Trophoblast cell (in vitro differentiated cells and primary cell): ENCODE measurements around the gene IL10.

ENCODE experiments used
- DNase-seq, 2 donors: peaks; one replicate each; pipeline ENCODE4 v3.0.0-alpha.2; 2016
- H2AFZ ChIP-seq: 2 replicates; pipeline ENCODE4 v1.6.1; 2013; ENCODE audit warnings: low read length, moderate library complexity, mild to moderate bottlenecking; ENCODE audit not compliant: insufficient read depth, poor library complexity
- H2AK5ac ChIP-seq: 2 replicates; pipeline ENCODE4 v1.6.1; 2013; ENCODE audit warnings: mild to moderate bottlenecking, low read length
- H2BK120ac ChIP-seq: 2 replicates; pipeline ENCODE4 v1.6.1; 2013; ENCODE audit warnings: low read length, mild to moderate bottlenecking, moderate library complexity; ENCODE audit not compliant: insufficient read depth, poor library complexity
- H2BK12ac ChIP-seq: 2 replicates; pipeline ENCODE4 v1.6.1; 2013; ENCODE audit warnings: mild to moderate bottlenecking, low read length, moderate library complexity
- H2BK5ac ChIP-seq: 2 replicates; pipeline ENCODE4 v1.6.1; 2013; ENCODE audit warnings: low read length, low read depth, moderate library complexity, mild to moderate bottlenecking; ENCODE audit not compliant: poor library complexity
- H3K14ac ChIP-seq: 2 replicates; pipeline ENCODE4 v1.6.1; 2013; ENCODE audit warnings: mild to moderate bottlenecking, low read length
- H3K18ac ChIP-seq: 2 replicates; pipeline ENCODE4 v1.6.1; 2013; ENCODE audit warnings: mild to moderate bottlenecking, low read length
- H3K23ac ChIP-seq: 2 replicates; pipeline ENCODE4 v1.6.1; 2013; ENCODE audit warnings: low read length
- H3K27ac ChIP-seq: 2 replicates; pipeline ENCODE4 v1.5.1; 2013; ENCODE audit warnings: low read depth, mild to moderate bottlenecking, inconsistent platforms, low read length, moderate library complexity
- H3K27me3 ChIP-seq: 2 replicates; pipeline ENCODE4 v1.6.1; 2013; ENCODE audit warnings: inconsistent platforms, mild to moderate bottlenecking, low read length, moderate library complexity; ENCODE audit not compliant: insufficient read depth
- H3K36me3 ChIP-seq, 2 experiments: 1 replicate in 1 of 2; 2 replicates in 1 of 2; pipeline ENCODE4 v1.6.1; 2013; ENCODE audit warnings: low read length in 2 of 2, mild to moderate bottlenecking in 2 of 2, moderate library complexity in 1 of 2; ENCODE audit not compliant: insufficient read depth in 2 of 2, control insufficient read depth in 1 of 2
- H3K4ac ChIP-seq: 2 replicates; pipeline ENCODE4 v1.6.1; 2013; ENCODE audit warnings: low read depth, mild to moderate bottlenecking, low read length, moderate library complexity
- H3K4me1 ChIP-seq, 2 experiments: 1 replicate in 1 of 2; 2 replicates in 1 of 2; pipeline ENCODE4 v1.6.1; 2013; ENCODE audit warnings: low read length in 2 of 2, mild to moderate bottlenecking in 2 of 2, moderate library complexity in 1 of 2; ENCODE audit not compliant: insufficient read depth in 2 of 2, control insufficient read depth in 1 of 2
- H3K4me2 ChIP-seq: 2 replicates; pipeline ENCODE4 v1.6.1; 2013; ENCODE audit warnings: inconsistent platforms, mild to moderate bottlenecking, low read length, moderate library complexity
- H3K4me3 ChIP-seq: 2 replicates; pipeline ENCODE4 v1.5.1; 2013; ENCODE audit warnings: mild to moderate bottlenecking, low read depth, low read length, inconsistent platforms
- H3K79me1 ChIP-seq: one replicate; pipeline ENCODE4 v1.6.1; 2013; ENCODE audit warnings: low read length
- H3K79me2 ChIP-seq: 2 replicates; pipeline ENCODE4 v1.6.1; 2013; ENCODE audit warnings: low read length, mild to moderate bottlenecking; ENCODE audit not compliant: control insufficient read depth, insufficient read depth, poor library complexity
- H3K9ac ChIP-seq: 2 replicates; pipeline ENCODE4 v1.6.1; 2013; ENCODE audit warnings: mild to moderate bottlenecking, low read length
- H3K9me3 ChIP-seq: 2 replicates; pipeline ENCODE4 v1.6.1; 2013; ENCODE audit warnings: low read depth, mild to moderate bottlenecking, control low read depth, inconsistent platforms, low read length; ENCODE audit not compliant: insufficient read depth
- H4K12ac ChIP-seq: 2 replicates; pipeline ENCODE4 v1.6.1; 2013; ENCODE audit warnings: low read depth, mild to moderate bottlenecking, low read length, moderate library complexity
- H4K8ac ChIP-seq: 2 replicates; pipeline ENCODE4 v1.6.1; 2013; ENCODE audit warnings: low read depth, mild to moderate bottlenecking, low read length, moderate library complexity
- H4K91ac ChIP-seq: one replicate; pipeline ENCODE4 v1.6.1; 2013; ENCODE audit warnings: low read depth, mild to moderate bottlenecking, low read length, moderate library complexity
- WGBS: extraction: QIAGEN DNeasy Blood & Tissue Kit; methylation state at CpG from one replicate; pipeline ENCODE4 v1.1.7; 2013; ENCODE audit warnings: missing lambda C conversion rate; ENCODE audit not compliant: insufficient read length, insufficient coverage; ENCODE audit errors: extremely low coverage; 5-methylcytosine and 5-hydroxymethylcytosine counted together

The IL10 gene

GRCh38 chr1:206732992-206733391, 39.3 kb downstream of the IL10 start:
- peaks cover 58 to 69% of the 10 kb centered on the region in 2 experiments for H3K36me3 ChIP-seq
- no peak overlapping the region for H3K4me3 ChIP-seq
- H4K12ac ChIP-seq: no peak overlapping the region
- no peak for DNase-seq
- H3K18ac ChIP-seq: no peak overlapping the region
- no peak overlapping the region for H2BK12ac ChIP-seq
- no peaks in the 10 kb centered on the region for H3K79me2 ChIP-seq
- H3K79me1 ChIP-seq: no peaks in the 10 kb centered on the region
- H2AFZ ChIP-seq: no peak overlapping the region
- H3K4ac ChIP-seq: no peak overlapping the region
- H3K23ac ChIP-seq: no peak overlapping the region
- H3K9ac ChIP-seq: no peak overlapping the region
- H3K27me3 ChIP-seq: no peaks in the 10 kb centered on the region
- no peak overlapping the region for H3K27ac ChIP-seq
- H2BK120ac ChIP-seq: no peak overlapping the region
- H2AK5ac ChIP-seq: no peak overlapping the region
- no peak overlapping the region for H4K8ac ChIP-seq
- no peak overlapping the region for H2BK5ac ChIP-seq
- no peak overlapping the region for H4K91ac ChIP-seq
- WGBS: no CpG with 5 or more reads among the region's 11 CpGs
- H3K9me3 ChIP-seq: no peaks in the 10 kb centered on the region
- no peak overlapping the region for H3K4me2 ChIP-seq
- H3K14ac ChIP-seq: no peak overlapping the region
- H3K4me1 ChIP-seq: peaks cover 0 to under 1% of the 10 kb centered on the region in 2 experiments

GRCh38 chr1:206732508-206732907, 39.8 kb downstream of the IL10 start:
- Histone ChIP-seq H3K4ac (no peak overlapping the region), H3K9ac (no peak overlapping the region), H3K4me1 (no peaks in the 10 kb centered on the region), H3K9me3 (no peaks in the 10 kb centered on the region), H3K27me3 (no peaks in the 10 kb centered on the region), H3K18ac (no peak overlapping the region), H3K23ac (no peak overlapping the region), H2AFZ (no peak overlapping the region), H4K8ac (no peak overlapping the region), H2BK120ac (no peak overlapping the region), H3K27ac (no peak overlapping the region), H2BK5ac (no peak overlapping the region), H3K36me3 (peaks cover 58 to 69% of the 10 kb centered on the region in 2 experiments), H3K4me2 (no peak overlapping the region), H2BK12ac (no peak overlapping the region), H3K14ac (no peak overlapping the region), H3K79me1 (no peaks in the 10 kb centered on the region), H3K79me2 (no peaks in the 10 kb centered on the region), H4K12ac (no peak overlapping the region), H2AK5ac (no peak overlapping the region), H3K4me3 (no peak overlapping the region), H4K91ac (no peak overlapping the region)
- WGBS: no CpG with 5 or more reads among the region's 11 CpGs
- DNase-seq: no peak

DNA sequence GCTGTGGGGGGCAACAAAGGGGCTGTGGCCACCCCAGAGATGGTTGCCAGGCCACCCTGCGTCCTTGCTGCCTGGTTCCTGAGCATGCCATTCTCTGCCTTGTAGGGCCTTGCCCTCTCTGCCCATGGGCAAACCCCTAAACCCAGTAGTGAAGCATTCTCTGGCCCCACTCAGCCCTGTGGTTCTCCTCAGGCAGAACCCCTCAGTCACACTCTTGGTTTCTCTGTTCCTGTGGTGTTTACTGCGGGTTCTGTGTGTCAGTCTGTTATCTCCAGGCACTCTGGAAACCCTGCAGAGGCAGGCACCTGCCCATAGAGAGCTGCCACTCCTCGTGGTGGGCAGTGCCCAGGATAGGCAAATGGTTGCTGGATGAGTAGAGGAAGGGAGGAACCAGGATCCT, 42.8 kb downstream of the IL10 start:
- Histone ChIP-seq H2AFZ (no peak overlapping the region), H3K4me3 (no peak overlapping the region), H3K79me1 (no peaks in the 10 kb centered on the region), H2AK5ac (no peak overlapping the region), H2BK5ac (no peak overlapping the region), H3K79me2 (no peaks in the 10 kb centered on the region), H4K12ac (no peak overlapping the region), H3K9ac (no peak overlapping the region), H2BK120ac (no peak overlapping the region), H3K9me3 (no peaks in the 10 kb centered on the region), H3K4me2 (no peak overlapping the region), H4K8ac (no peak overlapping the region), H3K27ac (no peak overlapping the region), H2BK12ac (no peak overlapping the region), H4K91ac (no peak overlapping the region), H3K4ac (no peak overlapping the region), H3K4me1 (no peaks in the 10 kb centered on the region), H3K27me3 (no peaks in the 10 kb centered on the region), H3K18ac (no peak overlapping the region), H3K23ac (no peak overlapping the region), H3K36me3 (peaks cover 50 to 54% of the 10 kb centered on the region in 2 experiments), H3K14ac (no peak overlapping the region)
- WGBS: no CpG with 5 or more reads among the region's 3 CpGs
- DNase-seq: no peak

GRCh38 chr1:206729050-206729449, 43.2 kb downstream of the IL10 start:
- H4K12ac ChIP-seq: no peak overlapping the region
- no peak overlapping the region for H2AK5ac ChIP-seq
- WGBS: no CpG with 5 or more reads among the region's 6 CpGs
- no peak overlapping the region for H3K23ac ChIP-seq
- H2AFZ ChIP-seq: no peak overlapping the region
- H3K18ac ChIP-seq: no peak overlapping the region
- H3K4ac ChIP-seq: no peak overlapping the region
- peaks cover 47 to 50% of the 10 kb centered on the region in 2 experiments for H3K36me3 ChIP-seq
- no peak overlapping the region for H4K8ac ChIP-seq
- no peak overlapping the region for H3K14ac ChIP-seq
- no peaks in the 10 kb centered on the region for H3K27me3 ChIP-seq
- no peak overlapping the region for H3K9ac ChIP-seq
- DNase-seq: no peak
- H3K27ac ChIP-seq: no peak overlapping the region
- H3K4me2 ChIP-seq: no peak overlapping the region
- no peak overlapping the region for H2BK12ac ChIP-seq
- no peaks in the 10 kb centered on the region for H3K9me3 ChIP-seq
- peaks cover 0 to under 1% of the 10 kb centered on the region in 2 experiments for H3K4me1 ChIP-seq
- H3K4me3 ChIP-seq: no peak overlapping the region
- no peak overlapping the region for H2BK120ac ChIP-seq
- H4K91ac ChIP-seq: no peak overlapping the region
- no peaks in the 10 kb centered on the region for H3K79me2 ChIP-seq
- H2BK5ac ChIP-seq: no peak overlapping the region
- H3K79me1 ChIP-seq: no peaks in the 10 kb centered on the region
